GM21367 (cell line): ENCODE results near the gene G6PC1.
"Not testable (repeated sequence)": the region's sequence is repeated elsewhere in the genome, so short reads cannot be mapped to it uniquely, and the experiment has no call there.

Experiments
- ATAC-seq: cut with Tn5 transposase; IDR thresholded peaks from one replicate; pipeline ENCODE4 v1.9.1; 2021; ENCODE audit not compliant: unreplicated experiment

The G6PC1 gene

DNA sequence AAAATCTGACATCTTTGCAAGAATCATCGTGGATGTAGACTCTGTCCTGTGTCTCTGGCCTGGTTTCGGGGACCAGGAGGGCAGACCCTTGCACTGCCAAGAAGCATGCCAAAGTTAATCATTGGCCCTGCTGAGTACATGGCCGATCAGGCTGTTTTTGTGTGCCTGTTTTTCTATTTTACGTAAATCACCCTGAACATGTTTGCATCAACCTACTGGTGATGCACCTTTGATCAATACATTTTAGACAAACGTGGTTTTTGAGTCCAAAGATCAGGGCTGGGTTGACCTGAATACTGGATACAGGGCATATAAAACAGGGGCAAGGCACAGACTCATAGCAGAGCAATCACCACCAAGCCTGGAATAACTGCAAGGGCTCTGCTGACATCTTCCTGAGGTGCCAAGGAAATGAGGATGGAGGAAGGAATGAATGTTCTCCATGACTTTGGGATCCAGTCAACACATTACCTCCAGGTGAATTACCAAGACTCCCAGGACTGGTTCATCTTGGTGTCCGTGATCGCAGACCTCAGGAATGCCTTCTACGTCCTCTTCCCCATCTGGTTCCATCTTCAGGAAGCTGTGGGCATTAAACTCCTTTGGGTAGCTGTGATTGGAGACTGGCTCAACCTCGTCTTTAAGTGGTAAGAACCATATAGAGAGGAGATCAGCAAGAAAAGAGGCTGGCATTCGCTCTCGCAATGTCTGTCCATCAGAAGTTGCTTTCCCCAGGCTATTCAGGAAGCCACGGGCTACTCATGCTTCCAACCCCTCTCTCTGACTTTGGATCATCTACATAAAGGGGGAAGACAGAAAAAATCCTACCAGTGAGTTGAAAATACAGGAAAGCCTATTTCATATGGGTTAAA, at the start of gene G6PC1:
Gene G6PC1, plus strand, starts transcription at position 340 of the 872 bp plus-strand sequence. Its CDS starts 78 bp downstream, at position 418.
- ATAC-seq: no peak

DNA sequence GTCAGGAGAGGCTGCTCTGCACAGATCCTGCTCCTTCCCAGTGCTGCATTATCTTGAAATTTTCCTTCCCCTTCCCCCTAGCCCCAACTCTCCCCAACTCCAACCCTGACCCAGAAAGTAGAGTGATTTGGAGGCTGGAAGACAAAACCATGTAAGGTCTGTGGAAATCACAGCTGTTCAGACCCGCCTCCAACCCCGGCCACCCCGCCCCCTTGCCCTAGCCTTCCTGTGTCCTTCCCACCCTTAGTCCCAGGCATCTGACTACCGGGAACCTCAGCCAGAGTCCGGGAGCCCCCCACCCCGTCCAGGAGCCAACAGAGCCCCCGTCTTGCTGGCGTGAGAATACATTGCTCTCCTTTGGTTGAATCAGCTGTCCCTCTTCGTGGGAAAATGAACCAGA, 49.6 kb upstream of the G6PC1 start, which contains the start of gene AOC3:
Gene AOC3, plus strand, starts transcription at position 246 of the 400 bp plus-strand sequence. Its CDS starts 145 bp downstream, at position 391.
- ATAC-seq: no peak

DNA sequence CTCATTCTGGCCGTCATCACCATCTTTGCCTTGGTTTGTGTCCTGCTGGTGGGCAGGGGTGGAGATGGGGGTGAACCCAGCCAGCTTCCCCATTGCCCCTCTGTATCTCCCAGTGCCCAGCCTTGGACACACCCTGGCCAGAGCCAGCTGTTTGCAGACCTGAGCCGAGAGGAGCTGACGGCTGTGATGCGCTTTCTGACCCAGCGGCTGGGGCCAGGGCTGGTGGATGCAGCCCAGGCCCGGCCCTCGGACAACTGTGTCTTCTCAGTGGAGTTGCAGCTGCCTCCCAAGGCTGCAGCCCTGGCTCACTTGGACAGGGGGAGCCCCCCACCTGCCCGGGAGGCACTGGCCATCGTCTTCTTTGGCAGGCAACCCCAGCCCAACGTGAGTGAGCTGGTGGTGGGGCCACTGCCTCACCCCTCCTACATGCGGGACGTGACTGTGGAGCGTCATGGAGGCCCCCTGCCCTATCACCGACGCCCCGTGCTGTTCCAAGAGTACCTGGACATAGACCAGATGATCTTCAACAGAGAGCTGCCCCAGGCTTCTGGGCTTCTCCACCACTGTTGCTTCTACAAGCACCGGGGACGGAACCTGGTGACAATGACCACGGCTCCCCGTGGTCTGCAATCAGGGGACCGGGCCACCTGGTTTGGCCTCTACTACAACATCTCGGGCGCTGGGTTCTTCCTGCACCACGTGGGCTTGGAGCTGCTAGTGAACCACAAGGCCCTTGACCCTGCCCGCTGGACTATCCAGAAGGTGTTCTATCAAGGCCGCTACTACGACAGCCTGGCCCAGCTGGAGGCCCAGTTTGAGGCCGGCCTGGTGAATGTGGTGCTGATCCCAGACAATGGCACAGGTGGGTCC, 49.0 kb upstream of the G6PC1 start:
- not testable (repeated sequence) for ATAC-seq

GRCh38 chr17:42852351-42852750, 48.2 kb upstream of the G6PC1 start:
- ATAC-seq: no peak

DNA sequence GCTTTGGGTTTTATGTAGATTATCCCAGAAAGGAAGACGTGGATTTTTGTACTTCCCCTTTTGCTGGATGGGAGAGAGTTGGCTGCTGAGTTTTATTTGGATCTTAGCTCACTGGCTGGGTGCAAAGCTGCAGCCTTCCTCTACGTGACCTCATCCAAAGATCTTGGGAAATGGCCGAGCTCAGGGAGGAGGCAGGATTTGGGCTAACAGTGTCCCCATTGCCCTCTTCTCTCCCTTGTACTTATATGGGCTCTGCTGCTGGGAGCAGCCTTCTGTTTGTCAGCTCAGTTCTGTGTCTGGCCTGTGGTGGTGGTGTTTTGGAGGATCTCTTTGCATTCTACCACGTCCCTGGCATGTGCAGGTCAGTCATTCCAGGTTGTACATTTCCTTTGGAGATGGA, 47.6 kb upstream of the G6PC1 start:
- ATAC-seq: no peak

GRCh38 chr17:42853597-42853967, 47.0 kb upstream of the G6PC1 start:
- no peak for ATAC-seq

GRCh38 chr17:42853968-42854790, 46.4 kb upstream of the G6PC1 start:
- no peak for ATAC-seq

DNA sequence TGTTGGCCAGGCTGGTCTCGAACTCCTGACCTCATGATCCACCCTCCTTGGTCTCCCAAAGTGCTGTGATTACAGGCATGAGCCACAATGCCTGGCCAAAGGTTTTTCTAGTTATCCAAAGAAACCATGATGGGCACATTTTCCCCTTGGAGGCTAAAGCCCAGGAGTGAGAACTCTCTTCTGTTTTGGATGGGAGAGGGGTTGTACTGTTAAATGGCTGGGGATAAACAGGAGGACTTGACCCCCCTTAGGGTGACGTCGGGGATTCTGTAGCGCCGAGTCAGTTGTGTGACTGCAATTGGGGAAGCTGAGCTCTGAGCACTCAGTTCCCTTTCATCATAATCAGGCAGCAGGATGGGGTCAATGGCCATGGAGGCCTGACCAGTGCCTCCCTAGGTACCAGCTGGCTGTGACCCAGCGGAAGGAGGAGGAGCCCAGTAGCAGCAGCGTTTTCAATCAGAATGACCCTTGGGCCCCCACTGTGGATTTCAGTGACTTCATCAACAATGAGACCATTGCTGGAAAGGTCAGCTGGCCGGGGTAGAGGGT, 45.5 kb upstream of the G6PC1 start:
- ATAC-seq: no peak

- ATAC-seq: not testable (repeated sequence)
Measured at GRCh38 chr17:42856093-42856492, 44.5 kb upstream of the G6PC1 start.

DNA sequence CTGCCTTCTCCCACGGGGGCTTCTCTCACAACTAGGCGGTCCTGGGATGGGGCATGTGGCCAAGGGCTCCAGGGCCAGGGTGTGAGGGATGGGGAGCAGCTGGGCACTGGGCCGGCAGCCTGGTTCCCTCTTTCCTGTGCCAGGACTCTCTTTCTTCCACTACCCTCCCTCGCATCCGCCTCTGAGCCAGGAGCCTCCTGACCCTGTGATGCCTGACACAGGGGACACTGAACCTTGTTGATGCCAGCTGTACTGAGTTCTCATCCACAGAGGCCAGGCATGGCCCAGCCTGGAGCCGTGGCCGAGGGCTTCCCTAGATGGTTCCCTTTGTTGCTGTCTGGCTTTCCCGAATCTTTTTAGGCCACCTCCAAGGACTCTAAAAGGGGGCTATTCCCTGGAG, 44.1 kb upstream of the G6PC1 start:
- ATAC-seq: not testable (repeated sequence)

DNA sequence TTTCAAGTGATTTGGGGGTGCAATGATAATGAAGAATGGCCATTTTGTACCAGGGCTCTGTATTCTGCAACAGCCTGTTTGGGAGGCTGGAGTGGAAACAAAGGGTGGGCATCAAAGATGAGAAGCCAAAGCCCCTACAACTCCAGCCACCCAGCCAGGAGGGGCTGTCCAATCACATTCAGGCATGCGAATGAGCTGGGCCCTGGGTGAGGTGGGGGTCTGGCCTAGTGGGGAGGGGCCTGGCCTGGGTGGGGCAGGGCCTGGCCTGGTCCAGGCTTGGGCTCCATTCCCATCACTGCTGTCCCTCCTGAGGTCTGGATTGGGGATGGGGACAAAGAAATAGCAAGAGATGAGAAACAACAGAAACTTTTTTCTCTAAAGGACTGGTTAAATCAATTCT, 43.2 kb upstream of the G6PC1 start:
- ATAC-seq: no peak

GRCh38 chr17:42865638-42866094, 34.9 kb upstream of the G6PC1 start:
- no peak for ATAC-seq

GRCh38 chr17:42866216-42866615, 34.4 kb upstream of the G6PC1 start:
- no peak for ATAC-seq

DNA sequence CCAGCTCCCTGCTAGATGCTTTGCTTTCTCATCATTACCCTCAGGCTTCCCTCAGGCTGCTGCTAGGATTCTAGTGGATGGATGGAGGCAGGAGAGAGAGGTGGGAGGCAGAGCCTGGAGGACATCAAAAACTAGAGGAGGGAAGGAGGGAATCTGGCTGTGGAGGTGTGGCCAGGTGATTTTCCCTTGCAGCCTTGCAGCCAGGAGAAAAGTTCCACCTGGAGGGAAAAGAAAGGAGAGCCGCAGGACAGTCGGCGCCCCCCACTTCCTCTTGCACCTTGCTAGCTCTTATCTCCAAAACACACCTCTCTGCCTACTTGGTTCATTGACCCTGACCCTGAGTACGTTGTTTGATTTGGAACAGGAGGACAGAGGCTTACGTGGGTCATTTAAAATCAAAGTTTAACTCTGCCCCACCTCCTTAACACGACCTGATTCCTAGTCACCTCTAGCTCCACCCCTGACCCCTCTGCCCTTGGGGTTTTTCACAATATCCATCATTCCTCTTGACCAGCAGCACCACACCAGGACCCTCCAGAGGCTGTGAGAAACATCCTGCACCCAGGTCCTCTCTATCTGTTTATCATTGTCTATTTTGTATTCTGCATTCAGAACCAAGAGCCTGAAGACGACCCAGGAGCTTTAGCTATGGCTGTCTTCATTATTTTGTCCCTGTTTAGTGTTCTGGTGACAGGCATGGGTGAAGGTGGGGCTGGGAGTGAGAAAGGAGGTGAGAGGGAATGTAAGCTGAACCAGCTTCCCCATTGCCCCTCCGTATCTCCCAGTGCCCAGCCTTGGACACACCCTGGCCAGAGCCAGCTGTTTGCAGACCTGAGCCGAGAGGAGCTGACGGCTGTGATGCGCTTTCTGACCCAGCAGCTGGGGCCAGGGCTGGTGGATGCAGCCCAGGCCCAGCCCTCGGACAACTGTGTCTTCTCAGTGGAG, 33.7 kb upstream of the G6PC1 start:
- no peak for ATAC-seq

DNA sequence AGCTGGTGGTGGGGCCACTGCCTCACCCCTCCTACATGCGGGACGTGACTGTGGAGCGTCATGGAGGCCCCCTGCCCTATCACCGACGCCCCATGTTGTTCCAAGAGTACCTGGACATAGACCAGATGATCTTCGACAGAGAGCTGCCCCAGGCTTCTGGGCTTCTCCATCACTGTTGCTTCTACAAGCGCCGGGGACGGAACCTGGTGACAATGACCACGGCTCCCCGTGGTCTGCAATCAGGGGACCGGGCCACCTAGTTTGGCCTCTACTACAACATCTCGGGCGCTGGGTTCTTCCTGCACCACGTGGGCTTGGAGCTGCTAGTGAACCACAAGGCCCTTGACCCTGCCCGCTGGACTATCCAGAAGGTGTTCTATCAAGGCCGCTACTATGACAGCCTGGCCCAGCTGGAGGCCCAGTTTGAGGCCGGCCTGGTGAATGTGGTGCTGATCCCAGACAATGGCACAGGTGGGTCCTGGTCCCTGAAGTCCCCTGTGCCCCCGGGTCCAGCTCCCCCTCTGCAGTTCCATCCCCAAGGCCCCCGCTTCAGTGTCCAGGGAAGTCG, 32.8 kb upstream of the G6PC1 start:
- not testable (repeated sequence) for ATAC-seq

GRCh38 chr17:42868338-42868737, 32.3 kb upstream of the G6PC1 start:
- no peak for ATAC-seq

- no peak for ATAC-seq
Measured at GRCh38 chr17:42871647-42872046, 29.0 kb upstream of the G6PC1 start.

DNA sequence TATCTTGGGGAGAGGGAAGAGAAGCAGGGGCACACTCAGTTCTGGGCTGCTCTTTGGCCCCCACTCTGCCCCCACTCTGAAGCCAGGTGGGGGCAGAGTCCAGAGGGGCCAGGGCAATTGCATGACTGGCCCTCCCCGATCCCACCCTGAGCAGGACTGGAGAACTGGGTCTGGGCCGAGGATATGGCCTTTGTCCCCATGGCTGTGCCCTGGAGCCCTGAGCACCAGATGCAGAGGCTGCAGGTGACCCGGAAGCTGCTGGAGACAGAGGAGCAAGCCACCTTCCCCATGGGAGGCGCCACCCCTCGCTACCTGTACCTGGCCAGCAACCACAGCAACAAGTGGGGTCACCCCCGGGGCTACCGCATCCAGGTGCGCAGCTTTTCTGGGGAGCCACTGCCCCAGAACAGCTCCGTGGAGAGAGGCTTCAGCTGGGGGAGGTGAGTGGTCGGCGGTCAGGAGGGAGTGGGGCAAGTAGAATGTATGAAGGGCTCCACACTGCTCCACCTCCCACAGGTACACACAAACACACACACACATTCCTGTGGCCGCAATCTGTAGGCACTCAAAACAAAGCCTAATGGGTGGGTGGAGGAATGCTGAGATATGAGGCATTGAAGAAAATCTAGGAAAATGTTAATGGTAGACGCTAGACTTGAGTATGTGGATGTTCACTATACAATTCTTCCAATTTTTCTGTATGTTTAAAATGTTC, 28.2 kb upstream of the G6PC1 start:
- ATAC-seq: no peak
